22Rv1 (cell line): Measurements from ENCODE around the gene SLC7A1.

Experiments used
- H3K27ac ChIP-seq: fragments of 450-650 bp; 2 replicates; pipeline ENCODE4 v1.5.1; 2017
- CTCF ChIP-seq: fragments of 450-650 bp; IDR thresholded peaks from 2 replicates; pipeline ENCODE4 v1.5.1; 2017; ENCODE audit warnings: mild to moderate bottlenecking
- ZFX ChIP-seq: fragments of 450-650 bp; IDR thresholded peaks from 2 replicates; pipeline ENCODE4 v1.6.1; 2017; ENCODE audit warnings: antibody characterized with exemption, borderline replicate concordance

Gene SLC7A1

GRCh38 chr13:29568731-29569130 is 26.8 kb downstream of the SLC7A1 start:
- TF ChIP-seq ZFX (no peak), CTCF (no peak)
- no peak overlapping the region for H3K27ac ChIP-seq

GRCh38 chr13:29567411-29567810 is 28.1 kb downstream of the SLC7A1 start:
- TF ChIP-seq ZFX (no peak), CTCF (no peak)
- H3K27ac ChIP-seq = no peak overlapping the region

GRCh38 chr13:29566206-29566605 is 29.3 kb downstream of the SLC7A1 start:
- TF ChIP-seq ZFX (no peak), CTCF (no peak)
- H3K27ac ChIP-seq = no peak overlapping the region

- TF ChIP-seq ZFX (no peak), CTCF (no peak)
- H3K27ac ChIP-seq = no peak overlapping the region
Observed at GRCh38 chr13:29564818-29565217, 30.7 kb downstream of the SLC7A1 start.

DNA sequence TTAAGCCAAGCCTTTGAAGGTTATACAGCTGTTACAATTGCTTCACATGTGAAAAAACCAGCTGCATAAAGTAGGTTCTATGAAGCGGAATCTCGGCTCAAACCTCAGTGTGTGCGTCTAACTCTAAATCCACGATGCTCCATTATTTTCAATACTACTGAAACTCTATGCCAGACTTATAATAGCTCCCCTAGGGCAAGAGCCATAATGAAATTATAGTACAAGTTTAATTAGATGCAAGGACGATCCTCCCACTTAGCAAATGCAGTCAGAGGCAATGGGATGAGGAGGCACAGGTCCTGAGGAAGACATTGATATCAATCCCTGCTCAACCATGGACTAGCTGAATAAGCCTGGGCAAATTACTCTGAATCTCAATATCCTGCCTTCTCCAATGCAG is 31.1 kb downstream of the SLC7A1 start:
- H3K27ac ChIP-seq = no peak overlapping the region
- TF ChIP-seq ZFX = no peak
- TF ChIP-seq CTCF = no peak

- TF ChIP-seq CTCF (no peak), ZFX (no peak)
- H3K27ac ChIP-seq = no peak overlapping the region
Observed at GRCh38 chr13:29563941-29564340, 31.5 kb downstream of the SLC7A1 start.

DNA sequence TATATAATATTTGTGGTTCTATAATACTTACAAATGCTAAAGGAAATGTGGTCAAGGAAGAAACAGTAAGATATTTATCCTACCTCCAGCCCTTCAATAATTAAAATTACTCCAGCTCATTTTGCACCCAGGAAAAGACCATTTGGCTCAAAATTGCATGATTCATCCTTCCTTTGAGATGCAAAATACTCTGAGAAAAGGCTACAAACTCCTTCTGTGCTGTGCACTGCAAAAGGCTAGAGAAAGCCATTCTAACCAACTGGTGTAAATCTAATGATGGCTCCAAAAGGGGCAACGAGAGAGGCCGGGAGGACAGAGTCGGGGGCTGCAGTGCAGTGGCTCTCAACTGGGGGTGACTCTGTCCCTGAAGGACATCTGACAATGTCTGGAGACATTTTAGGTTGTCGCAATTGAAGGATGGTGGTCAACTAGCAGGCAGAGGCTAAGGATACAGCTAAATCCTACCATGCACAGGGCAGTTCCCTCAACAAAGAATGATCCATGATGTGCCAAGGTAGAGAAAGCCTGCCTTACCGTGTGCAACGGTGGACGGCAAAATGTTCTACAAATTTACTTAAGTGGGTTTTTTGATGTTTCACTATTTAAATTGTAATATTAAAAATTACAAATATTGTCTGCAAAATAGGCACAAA is 32.6 kb downstream of the SLC7A1 start:
- no peak overlapping the region for H3K27ac ChIP-seq

More for the DNA sequence above, 32.6 kb downstream of the SLC7A1 start:
- TF ChIP-seq CTCF (no peak), ZFX (no peak)
